Camera-type eye (tissue), 1 donor: ENCODE results near the gene CCDC138. TPM values are rescaled to one million over a fixed set of nuclear protein-coding genes. Genes with fewer than 3 reads are reported as not detected.

ENCODE experiments used
- total RNA-seq: library from RNA; depleted of rRNA; stranded (reverse); fragments of >200 nt; gene quantifications from one replicate; pipeline ENCODE4 v1.2.3, GENCODE V29; 2014

CCDC138 gene, protein sequence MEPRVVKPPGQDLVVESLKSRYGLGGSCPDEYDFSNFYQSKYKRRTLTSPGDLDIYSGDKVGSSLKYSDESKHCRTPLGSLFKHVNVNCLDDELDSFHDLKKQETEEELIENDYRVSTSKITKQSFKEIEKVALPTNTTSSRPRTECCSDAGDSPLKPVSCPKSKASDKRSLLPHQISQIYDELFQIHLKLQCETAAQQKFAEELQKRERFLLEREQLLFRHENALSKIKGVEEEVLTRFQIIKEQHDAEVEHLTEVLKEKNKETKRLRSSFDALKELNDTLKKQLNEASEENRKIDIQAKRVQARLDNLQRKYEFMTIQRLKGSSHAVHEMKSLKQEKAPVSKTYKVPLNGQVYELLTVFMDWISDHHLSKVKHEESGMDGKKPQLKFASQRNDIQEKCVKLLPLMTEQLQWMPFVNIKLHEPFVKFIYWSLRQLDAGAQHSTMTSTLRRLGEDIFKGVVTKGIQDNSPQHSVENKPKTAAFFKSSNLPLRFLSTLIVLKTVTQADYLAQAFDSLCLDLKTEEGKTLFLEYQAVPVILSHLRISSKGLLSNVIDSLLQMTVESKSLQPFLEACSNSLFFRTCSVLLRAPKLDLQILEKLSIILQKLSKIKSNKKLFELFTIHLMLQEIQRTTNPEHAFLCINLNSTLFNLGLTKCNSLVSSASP
- 35.0 TPM for total RNA-seq

DNA sequence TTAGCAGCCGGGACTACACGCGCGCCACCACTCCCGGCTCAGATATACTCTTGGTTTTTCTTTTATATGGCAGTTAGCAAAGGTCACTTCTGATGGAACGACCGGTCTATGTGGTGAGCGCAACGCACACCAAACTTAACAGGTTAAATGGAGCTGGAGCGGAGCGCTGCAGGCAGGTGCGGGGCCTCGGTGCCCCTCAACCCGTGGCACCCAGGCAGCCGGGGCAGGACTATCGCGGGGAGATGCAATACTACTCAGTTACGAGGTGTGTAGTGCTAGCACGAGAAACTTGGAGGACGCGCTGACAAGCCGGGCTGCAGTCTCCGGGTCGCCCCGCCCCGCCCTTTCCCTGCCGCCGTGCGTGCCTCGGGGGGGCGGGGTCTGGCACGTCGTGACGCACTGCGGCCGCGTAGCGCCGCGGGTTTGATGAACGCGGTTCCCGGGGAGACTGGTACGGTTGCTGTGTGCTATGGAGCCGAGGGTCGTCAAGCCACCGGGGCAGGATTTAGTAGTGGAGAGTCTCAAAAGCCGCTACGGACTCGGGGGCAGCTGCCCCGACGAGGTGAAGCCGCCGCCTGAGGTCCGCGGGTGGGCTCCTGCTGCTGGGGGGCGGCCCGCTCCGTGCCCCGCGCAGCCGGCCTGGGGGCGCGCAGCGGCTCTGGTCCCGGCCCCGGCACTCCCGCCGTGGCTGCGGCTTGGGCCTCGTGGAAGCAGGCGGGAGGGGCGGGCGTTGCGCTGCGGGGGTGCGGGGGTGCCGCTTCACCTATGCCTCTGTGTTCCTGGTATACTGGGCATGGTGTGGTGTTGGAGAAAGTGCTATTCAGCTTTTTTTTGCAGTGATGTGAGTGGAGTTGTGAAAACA lies at the start of gene CCDC138:
Gene CCDC138, plus strand, starts transcription at position 418 of the 862 bp plus-strand sequence. Its CDS starts 52 bp downstream, at position 470.

Other genes starting within 250 kb of the CCDC138 start
- gene RANBP2, start 67.3 kb upstream of the CCDC138 start, total RNA-seq = 129 TPM
- gene EDAR, start 202.4 kb downstream of the CCDC138 start, total RNA-seq = 0.66 TPM